MM.1S (cell line): ENCODE results near the gene BAG1.

ENCODE experiments used
- DNase-seq: peaks from one replicate; pipeline ENCODE4 v3.0.0-alpha.2; 2015
- H2AFZ ChIP-seq: fragments of 300-600 bp; sonication (generic); 2 replicates; pipeline ENCODE4 v1.6.0; 2016; ENCODE audit warnings: antibody characterized with exemption, low read length
- H3F3A ChIP-seq: fragments of 300-600 bp; sonication (generic); 2 replicates; pipeline ENCODE4 v1.6.1; 2016; ENCODE audit warnings: mild to moderate bottlenecking, antibody characterized with exemption, low read length, moderate library complexity, mixed read lengths; ENCODE audit not compliant: insufficient read depth
- H3K27ac ChIP-seq: fragments of 300-600 bp; sonication (generic); 2 replicates; pipeline ENCODE4 v1.5.1; 2016; ENCODE audit warnings: mild to moderate bottlenecking, low read length
- H3K27me3 ChIP-seq: fragments of 300-600 bp; sonication (generic); replicated peaks from 2 replicates; pipeline ENCODE4 v1.6.0; 2016; ENCODE audit warnings: low read length; ENCODE audit not compliant: insufficient read depth
- H3K36me3 ChIP-seq: fragments of 300-600 bp; sonication (generic); replicated peaks from 2 replicates; pipeline ENCODE4 v1.6.1; 2016; ENCODE audit warnings: mild to moderate bottlenecking, low read length, mixed read lengths; ENCODE audit not compliant: insufficient read depth
- H3K4me1 ChIP-seq: fragments of 300-600 bp; sonication (generic); 2 replicates; pipeline ENCODE4 v1.6.1; 2016; ENCODE audit warnings: low read length, mixed read lengths
- H3K4me2 ChIP-seq: fragments of 300-600 bp; sonication (generic); 2 replicates; pipeline ENCODE4 v1.6.0; 2016; ENCODE audit warnings: low read depth, low read length
- H3K4me3 ChIP-seq: fragments of 300-600 bp; sonication (generic); 2 replicates; pipeline ENCODE4 v1.5.1; 2016; ENCODE audit warnings: low read length, mixed read lengths
- H3K79me2 ChIP-seq: fragments of 300-600 bp; sonication (generic); 2 replicates; pipeline ENCODE4 v1.6.1; 2016; ENCODE audit warnings: mixed run types, low read length, mixed read lengths
- H3K9ac ChIP-seq: fragments of 300-600 bp; sonication (generic); 2 replicates; pipeline ENCODE4 v1.6.1; 2016; ENCODE audit warnings: low read length, mixed read lengths
- H3K9me2 ChIP-seq: fragments of 300-600 bp; sonication (generic); replicated peaks from 2 replicates; pipeline ENCODE4 v1.6.1; 2016; ENCODE audit warnings: mild to moderate bottlenecking, low read length, mixed read lengths; ENCODE audit not compliant: insufficient read depth
- H3K9me3 ChIP-seq: fragments of 300-600 bp; sonication (generic); replicated peaks from 2 replicates; pipeline ENCODE4 v1.6.1; 2016; ENCODE audit warnings: mild to moderate bottlenecking, low read length, mixed read lengths; ENCODE audit not compliant: insufficient read depth
- H4K20me1 ChIP-seq: fragments of 300-600 bp; sonication (generic); 2 replicates; pipeline ENCODE4 v1.6.1; 2016; ENCODE audit warnings: mild to moderate bottlenecking, low read length, moderate library complexity, mixed read lengths; ENCODE audit not compliant: insufficient read depth
- EZH2 ChIP-seq: fragments of 300-600 bp; sonication (generic); optimal IDR thresholded peaks from 2 replicates; pipeline ENCODE3; 2017; ENCODE audit warnings: low read depth, mild to moderate bottlenecking, antibody characterized with exemption, low read length, mixed read lengths
- EZH2phosphoT487 ChIP-seq: fragments of 300-600 bp; sonication (generic); IDR thresholded peaks from 2 replicates; pipeline ENCODE4 v1.6.1; 2018; ENCODE audit warnings: antibody characterized with exemption, low read length
- TF ChIP-seq, protein P1 (sequence below): fragments of 300-600 bp; sonication (generic); IDR thresholded peaks from 2 replicates; pipeline ENCODE4 v1.5.1; 2016; ENCODE audit warnings: antibody characterized with exemption, low read length, mixed read lengths

Gene BAG1

DNA sequence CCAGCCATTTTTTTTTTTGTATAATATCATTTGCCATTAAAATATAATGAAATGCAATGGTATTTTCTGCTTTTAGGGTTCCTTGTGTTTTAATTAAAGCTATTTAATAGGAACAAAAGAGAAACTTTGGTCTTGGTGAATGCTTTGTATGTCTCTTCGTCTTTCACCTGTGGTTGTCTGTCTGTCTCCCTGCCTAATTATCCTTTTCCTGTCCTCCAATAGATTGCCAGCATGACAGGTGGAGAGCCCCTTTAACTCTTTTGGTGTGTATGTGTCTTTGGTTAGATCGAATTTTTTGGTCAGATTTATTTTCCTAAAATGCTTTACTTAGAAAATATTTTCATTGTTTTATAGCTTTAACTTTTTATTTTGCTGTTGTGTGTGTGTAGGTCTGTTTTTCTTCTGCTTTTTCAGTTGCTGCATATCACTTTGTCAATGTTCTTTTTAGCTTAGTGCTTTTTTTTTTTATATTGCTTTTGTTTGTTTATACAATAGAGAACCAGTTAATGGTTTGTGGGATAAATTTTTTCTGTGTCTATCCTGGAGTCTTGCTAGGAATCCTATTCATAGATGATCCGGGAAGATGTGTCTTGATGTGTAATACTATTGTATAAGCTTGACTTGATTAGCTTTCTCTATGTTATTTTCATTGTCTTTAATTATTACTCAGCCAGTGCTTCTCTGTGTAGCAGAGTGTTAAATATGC is 8.9 kb upstream of the BAG1 start:
- Histone ChIP-seq H3K9me2 (no peaks in the 10 kb centered on the region), H3K4me2 (no peak overlapping the region), H2AFZ (no peak overlapping the region), H3F3A (no peaks in the 10 kb centered on the region), H3K36me3 (peaks cover 10% of the 10 kb centered on the region; the same call in 1 of the 2 replicates), H3K9ac (no peak overlapping the region), H3K79me2 (no peaks in the 10 kb centered on the region), H3K27me3 (no peaks in the 10 kb centered on the region), H3K27ac (no peak overlapping the region), H3K9me3 (no peaks in the 10 kb centered on the region), H3K4me3 (no peak overlapping the region), H4K20me1 (no peaks in the 10 kb centered on the region), H3K4me1 (no peaks in the 10 kb centered on the region)
- TF ChIP-seq EZH2phosphoT487, result no peak
- TF ChIP-seq, protein P1, sequence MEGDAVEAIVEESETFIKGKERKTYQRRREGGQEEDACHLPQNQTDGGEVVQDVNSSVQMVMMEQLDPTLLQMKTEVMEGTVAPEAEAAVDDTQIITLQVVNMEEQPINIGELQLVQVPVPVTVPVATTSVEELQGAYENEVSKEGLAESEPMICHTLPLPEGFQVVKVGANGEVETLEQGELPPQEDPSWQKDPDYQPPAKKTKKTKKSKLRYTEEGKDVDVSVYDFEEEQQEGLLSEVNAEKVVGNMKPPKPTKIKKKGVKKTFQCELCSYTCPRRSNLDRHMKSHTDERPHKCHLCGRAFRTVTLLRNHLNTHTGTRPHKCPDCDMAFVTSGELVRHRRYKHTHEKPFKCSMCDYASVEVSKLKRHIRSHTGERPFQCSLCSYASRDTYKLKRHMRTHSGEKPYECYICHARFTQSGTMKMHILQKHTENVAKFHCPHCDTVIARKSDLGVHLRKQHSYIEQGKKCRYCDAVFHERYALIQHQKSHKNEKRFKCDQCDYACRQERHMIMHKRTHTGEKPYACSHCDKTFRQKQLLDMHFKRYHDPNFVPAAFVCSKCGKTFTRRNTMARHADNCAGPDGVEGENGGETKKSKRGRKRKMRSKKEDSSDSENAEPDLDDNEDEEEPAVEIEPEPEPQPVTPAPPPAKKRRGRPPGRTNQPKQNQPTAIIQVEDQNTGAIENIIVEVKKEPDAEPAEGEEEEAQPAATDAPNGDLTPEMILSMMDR, result no peak
- TF ChIP-seq EZH2, result no peak
- no peak for DNase-seq

DNA sequence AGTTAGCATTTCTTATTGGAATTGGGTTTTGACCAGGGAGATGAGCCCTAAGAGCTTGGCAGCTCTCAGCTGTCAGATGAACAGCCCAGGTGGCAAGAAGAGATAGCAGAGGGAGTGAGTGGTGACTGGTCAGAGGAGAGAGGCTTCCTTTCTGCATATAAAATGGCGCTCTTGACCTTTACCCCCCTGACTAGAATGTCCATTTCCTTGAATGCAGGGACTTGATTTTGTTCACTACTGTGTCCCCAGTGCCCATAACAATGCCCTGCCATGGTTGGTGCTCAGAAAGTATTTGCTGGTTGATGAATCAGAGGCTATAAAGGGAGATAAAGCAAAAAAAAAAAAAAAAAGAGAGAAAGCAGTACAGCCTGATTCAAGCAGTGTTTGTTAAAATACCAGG is 7.6 kb upstream of the BAG1 start:
- H3K4me2 ChIP-seq, result no peak overlapping the region
- H3K79me2 ChIP-seq, result no peaks in the 10 kb centered on the region
- H3K9me3 ChIP-seq, result no peaks in the 10 kb centered on the region
- H3K27me3 ChIP-seq, result no peaks in the 10 kb centered on the region
- no peaks in the 10 kb centered on the region for H3K4me1 ChIP-seq
- H2AFZ ChIP-seq, result no peak overlapping the region
- H3K9ac ChIP-seq, result no peak overlapping the region
- H3K4me3 ChIP-seq, result no peak overlapping the region
- TF ChIP-seq EZH2phosphoT487 (no peak), EZH2 (no peak)
- TF ChIP-seq, protein P1, result no peak
- H4K20me1 ChIP-seq, result no peaks in the 10 kb centered on the region
- H3K36me3 ChIP-seq, result 0 out of 2 replicates have a peak, but pooled peaks cover 4% of the 10 kb centered on the region
- no peak overlapping the region for H3K27ac ChIP-seq
- no peaks in the 10 kb centered on the region for H3K9me2 ChIP-seq
- H3F3A ChIP-seq, result no peaks in the 10 kb centered on the region
- DNase-seq, result no peak

DNA sequence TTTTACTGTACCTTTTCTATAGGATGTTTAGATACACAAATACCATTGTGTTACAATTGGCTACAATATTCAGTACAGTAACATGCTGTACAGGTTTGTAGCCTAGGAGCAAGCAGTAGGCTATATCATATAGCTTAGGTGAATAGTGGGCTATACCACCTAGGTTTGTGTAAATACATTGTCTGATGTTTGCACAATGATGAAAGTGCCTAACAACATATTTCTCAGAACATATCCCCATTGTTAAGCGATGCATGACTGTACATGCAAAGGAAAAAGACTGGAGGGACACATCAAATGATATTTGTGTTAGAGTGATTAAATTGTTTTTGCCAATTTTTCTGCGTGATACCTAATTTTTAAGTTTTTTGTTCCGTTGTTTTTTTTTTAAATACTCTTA is 5.6 kb upstream of the BAG1 start:
- peaks cover 15% of the 10 kb centered on the region for H3K79me2 ChIP-seq
- H4K20me1 ChIP-seq, result no peaks in the 10 kb centered on the region
- H3K9ac ChIP-seq, result no peak overlapping the region
- TF ChIP-seq EZH2 (no peak), EZH2phosphoT487 (no peak)
- TF ChIP-seq, protein P1, result no peak
- H3F3A ChIP-seq, result no peaks in the 10 kb centered on the region
- H2AFZ ChIP-seq, result no peak overlapping the region
- H3K4me2 ChIP-seq, result no peak overlapping the region
- H3K9me2 ChIP-seq, result no peaks in the 10 kb centered on the region
- no peak for DNase-seq
- no peak overlapping the region for H3K4me3 ChIP-seq
- H3K27me3 ChIP-seq, result no peaks in the 10 kb centered on the region
- H3K9me3 ChIP-seq, result no peaks in the 10 kb centered on the region
- 0 out of 2 replicates have a peak, but pooled peaks cover 4% of the 10 kb centered on the region for H3K36me3 ChIP-seq
- H3K4me1 ChIP-seq, result peaks cover 6% of the 10 kb centered on the region; the same call in 1 of the 2 replicates
- no peak overlapping the region for H3K27ac ChIP-seq
